ENCODE results near the gene LILRB2.
A peak's percentile ranks its signal among the peaks of the same experiment; 100 is the strongest.
"Not testable (repeated sequence)": the region's sequence is repeated elsewhere in the genome, so short reads cannot be mapped to it uniquely, and the experiment has no call there.

The LILRB2 gene

GRCh38 chr19:54281007-54281728 lies at the start of gene LILRB2:
Gene LILRB2 (minus strand): TSS chr19:54281110. CDS start chr19:54280496, 614 bp downstream.
- DNase-seq (ENCODE audit: low spot score), result no peak

GRCh38 chr19:54329476-54330165 lies 48.7 kb upstream of the LILRB2 start:
- DNase-seq (ENCODE audit: low spot score), result no peak

GRCh38 chr19:54328781-54329180 lies 47.9 kb upstream of the LILRB2 start:
- not testable (repeated sequence) for DNase-seq (ENCODE audit: low spot score)

- DNase-seq (ENCODE audit: low spot score), result no peak
Measured at GRCh38 chr19:54325631-54326030, 44.7 kb upstream of the LILRB2 start.

- peak; percentile 51 for DNase-seq (ENCODE audit: low spot score)
Measured at GRCh38 chr19:54325194-54325621, 44.3 kb upstream of the LILRB2 start.

GRCh38 chr19:54324071-54324470 lies 43.2 kb upstream of the LILRB2 start:
- DNase-seq (ENCODE audit: low spot score), result no peak

GRCh38 chr19:54322934-54323333 lies 42.0 kb upstream of the LILRB2 start:
- not testable (repeated sequence) for DNase-seq (ENCODE audit: low spot score)

GRCh38 chr19:54322295-54322694 lies 41.4 kb upstream of the LILRB2 start:
- DNase-seq (ENCODE audit: low spot score), result not testable (repeated sequence)

GRCh38 chr19:54319892-54320670 lies 39.2 kb upstream of the LILRB2 start:
- DNase-seq (ENCODE audit: low spot score), result no peak

- no peak for DNase-seq (ENCODE audit: low spot score)
Measured at GRCh38 chr19:54319049-54319448, 38.1 kb upstream of the LILRB2 start.

GRCh38 chr19:54317965-54318240 lies 37.0 kb upstream of the LILRB2 start:
- DNase-seq (ENCODE audit: low spot score), result no peak

- DNase-seq (ENCODE audit: low spot score), result no peak
Measured at GRCh38 chr19:54317108-54317964, 36.4 kb upstream of the LILRB2 start.

- no peak for DNase-seq (ENCODE audit: low spot score)
Measured at GRCh38 chr19:54316746-54317107, 35.8 kb upstream of the LILRB2 start.

GRCh38 chr19:54315956-54316355 lies 35.0 kb upstream of the LILRB2 start:
- no peak for DNase-seq (ENCODE audit: low spot score)

GRCh38 chr19:54312436-54313377 lies 31.8 kb upstream of the LILRB2 start, which contains the start of gene LILRA5:
Gene LILRA5 (minus strand): TSS chr19:54313166. CDS start chr19:54313019, 147 bp downstream.
- no peak for DNase-seq (ENCODE audit: low spot score)

- no peak for DNase-seq (ENCODE audit: low spot score)
Measured at GRCh38 chr19:54312011-54312410, 31.1 kb upstream of the LILRB2 start.

GRCh38 chr19:54311486-54311885 lies 30.6 kb upstream of the LILRB2 start:
- no peak for DNase-seq (ENCODE audit: low spot score)

- no peak for DNase-seq (ENCODE audit: low spot score)
Measured at GRCh38 chr19:54310543-54310942, 29.6 kb upstream of the LILRB2 start.

GRCh38 chr19:54309811-54310210 lies 28.9 kb upstream of the LILRB2 start:
- no peak for DNase-seq (ENCODE audit: low spot score)

GRCh38 chr19:54307389-54308020 lies 26.6 kb upstream of the LILRB2 start:
- DNase-seq (ENCODE audit: low spot score), result no peak
